HEK293 (cell line): ENCODE results near the gene FLT4.

ENCODE experiments used
- CTCF ChIA-PET: fragments of 350-600 bp; formaldehyde crosslinking; extraction: SDS; loops from one replicate; lab custom pipeline; 2021; ENCODE audit warnings: antibody characterized with exemption; lab: Yijun Ruan, JAX
- POLR2A ChIA-PET: fragments of 300-600 bp; formaldehyde crosslinking; extraction: SDS; loops from one replicate; lab custom pipeline; 2020; ENCODE audit warnings: antibody characterized with exemption, inconsistent platforms; lab: Yijun Ruan, JAX
- H3K27ac ChIP-seq: fragments of 200-500 bp; sonication (Bioruptor generic); 2 replicates; pipeline ENCODE4 v1.5.1; 2014; ENCODE audit warnings: low read depth, low read length, control low read depth, inconsistent platforms; ENCODE audit errors: extremely low read depth
- H3K36me3 ChIP-seq, 2 experiments: fragments of 200-500 bp in 1 of 2; sonication (Bioruptor generic) in 1 of 2; 1 replicate in 1 of 2; 2 replicates in 1 of 2; pipeline ENCODE4 v1.5.1; 2014 to 2017; ENCODE audit warnings: inconsistent platforms in 2 of 2, low read length in 2 of 2; ENCODE audit not compliant: control insufficient read depth in 2 of 2, insufficient read depth in 1 of 2
- H3K4me1 ChIP-seq: fragments of 200-500 bp; sonication (Bioruptor generic); 2 replicates; pipeline ENCODE4 v1.5.1; 2014; ENCODE audit warnings: mild to moderate bottlenecking, low read length, inconsistent platforms; ENCODE audit not compliant: control insufficient read depth, insufficient read depth
- H3K4me3 ChIP-seq: 2 replicates; pipeline ENCODE4 v1.5.1; 2011; ENCODE audit warnings: low read depth, mild to moderate bottlenecking, control low read depth, low read length, moderate library complexity
- H3K9me3 ChIP-seq: fragments of 200-500 bp; sonication (Bioruptor generic); 2 replicates; pipeline ENCODE4 v1.5.1; 2014; ENCODE audit warnings: low read depth, low read length, inconsistent platforms; ENCODE audit not compliant: control insufficient read depth, insufficient read depth
- AEBP2 ChIP-seq: fragments of 450-650 bp; formaldehyde crosslinking; IDR thresholded peaks from 2 replicates; pipeline ENCODE4 v1.5.1; 2016; ENCODE audit warnings: missing biosample characterization, missing genetic modification characterization, borderline replicate concordance
- ATF2 ChIP-seq: fragments of 450-650 bp; formaldehyde crosslinking; IDR thresholded peaks from 2 replicates; pipeline ENCODE4 v1.5.1; 2016; ENCODE audit warnings: missing biosample characterization, missing genetic modification characterization, low read depth
- HOXA7 ChIP-seq: sonication (generic); formaldehyde crosslinking; IDR thresholded peaks from 2 replicates; pipeline ENCODE4 v1.8.1; 2022; ENCODE audit warnings: missing genetic modification reagents, borderline replicate concordance
- HOXD13 ChIP-seq: sonication (generic); formaldehyde crosslinking; IDR thresholded peaks from 2 replicates; pipeline ENCODE4 v1.8.0; 2022; ENCODE audit warnings: missing genetic modification reagents, borderline replicate concordance
- SETDB1 ChIP-seq: IDR thresholded peaks from one replicate; pipeline ENCODE4 v1.6.1; 2017; ENCODE audit warnings: mild to moderate bottlenecking, low read length, moderate library complexity, mixed read lengths; ENCODE audit not compliant: insufficient read length
- ZBTB6 ChIP-seq: fragments of 450-650 bp; formaldehyde crosslinking; IDR thresholded peaks from 2 replicates; pipeline ENCODE4 v1.5.1; 2017; ENCODE audit warnings: missing biosample characterization, missing genetic modification characterization
- ZNF175 ChIP-seq: fragments of 450-650 bp; formaldehyde crosslinking; IDR thresholded peaks from 2 replicates; pipeline ENCODE4 v1.5.1; 2016; ENCODE audit warnings: missing biosample characterization, missing genetic modification characterization
- ZNF211 ChIP-seq: fragments of 450-650 bp; formaldehyde crosslinking; IDR thresholded peaks from 2 replicates; pipeline ENCODE4 v1.5.1; 2016; ENCODE audit warnings: low read depth, missing biosample characterization, missing genetic modification characterization
- ZNF350 ChIP-seq: fragments of 450-650 bp; formaldehyde crosslinking; IDR thresholded peaks from 2 replicates; pipeline ENCODE4 v1.5.0; 2017; ENCODE audit warnings: missing biosample characterization, mild to moderate bottlenecking, missing genetic modification characterization
- ZNF660 ChIP-seq: fragments of 450-650 bp; IDR thresholded peaks from 2 replicates; pipeline ENCODE4 v1.5.1; 2018; ENCODE audit warnings: missing biosample characterization, mild to moderate bottlenecking, missing genetic modification characterization
- ZNF747 ChIP-seq: fragments of 450-650 bp; formaldehyde crosslinking; IDR thresholded peaks from 2 replicates; pipeline ENCODE4 v1.5.1; 2016; ENCODE audit warnings: missing biosample characterization, missing genetic modification characterization
- ZNF76 ChIP-seq: fragments of 450-650 bp; formaldehyde crosslinking; IDR thresholded peaks from 2 replicates; pipeline ENCODE4; 2016; ENCODE audit warnings: low read depth, missing biosample characterization, missing genetic modification characterization, borderline replicate concordance
- ZNF785 ChIP-seq: fragments of 450-650 bp; formaldehyde crosslinking; IDR thresholded peaks from 2 replicates; pipeline ENCODE4 v1.5.1; 2016; ENCODE audit warnings: missing biosample characterization, missing genetic modification characterization
- TF ChIP-seq, protein P1 (sequence below): fragments of 450-650 bp; formaldehyde crosslinking; IDR thresholded peaks from 2 replicates; pipeline ENCODE4 v1.5.1; 2016; ENCODE audit warnings: missing biosample characterization, missing genetic modification characterization
- TF ChIP-seq, protein P2 (sequence below): fragments of 450-650 bp; formaldehyde crosslinking; IDR thresholded peaks from 2 replicates; pipeline ENCODE4 v1.5.1; 2016; ENCODE audit warnings: missing biosample characterization, missing genetic modification characterization, borderline replicate concordance

Gene FLT4

GRCh38 chr5:180592176-180592575 lies 57.2 kb downstream of the FLT4 start (continued):
- no peak for TF ChIP-seq ZNF76 (tag by site-specific recombination)

- no peak within 1 kb of the TSS for H3K4me3 ChIP-seq
- H3K27ac ChIP-seq, result no peak within 1 kb of the TSS
- H3K36me3 ChIP-seq, result no peaks in the 10 kb centered on the region
- no peaks in the 10 kb centered on the region for H3K4me1 ChIP-seq
- TF ChIP-seq, protein P1, sequence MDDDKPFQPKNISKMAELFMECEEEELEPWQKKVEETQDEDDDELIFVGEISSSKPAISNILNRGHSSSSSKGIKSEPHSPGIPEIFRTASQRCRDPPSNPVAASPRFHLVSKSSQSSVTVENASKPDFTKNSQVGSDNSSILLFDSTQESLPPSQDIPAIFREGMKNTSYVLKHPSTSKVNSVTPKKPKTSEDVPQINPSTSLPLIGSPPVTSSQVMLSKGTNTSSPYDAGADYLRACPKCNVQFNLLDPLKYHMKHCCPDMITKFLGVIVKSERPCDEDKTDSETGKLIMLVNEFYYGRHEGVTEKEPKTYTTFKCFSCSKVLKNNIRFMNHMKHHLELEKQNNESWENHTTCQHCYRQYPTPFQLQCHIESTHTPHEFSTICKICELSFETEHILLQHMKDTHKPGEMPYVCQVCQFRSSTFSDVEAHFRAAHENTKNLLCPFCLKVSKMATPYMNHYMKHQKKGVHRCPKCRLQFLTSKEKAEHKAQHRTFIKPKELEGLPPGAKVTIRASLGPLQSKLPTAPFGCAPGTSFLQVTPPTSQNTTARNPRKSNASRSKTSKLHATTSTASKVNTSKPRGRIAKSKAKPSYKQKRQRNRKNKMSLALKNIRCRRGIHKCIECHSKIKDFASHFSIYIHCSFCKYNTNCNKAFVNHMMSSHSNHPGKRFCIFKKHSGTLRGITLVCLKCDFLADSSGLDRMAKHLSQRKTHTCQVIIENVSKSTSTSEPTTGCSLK, result no peak
- TF ChIP-seq HOXD13 (CRISPR knock-in tag) (no peak), ZNF211 (tag by site-specific recombination) (no peak), SETDB1 (no peak)
- ChIA-PET CTCF (no interaction called here), POLR2A (no interaction called here)
- no peaks in the 10 kb centered on the region for H3K9me3 ChIP-seq
Observed at GRCh38 chr5:180591311-180591887, 58.0 kb downstream of the FLT4 start, which contains the start of gene SCGB3A1. Gene SCGB3A1 (minus strand): TSS chr5:180591499. CDS start chr5:180591462, 37 bp downstream.

GRCh38 chr5:180590543-180591310 lies 58.7 kb downstream of the FLT4 start:
- H3K27ac ChIP-seq, result no peak overlapping the region
- CTCF ChIA-PET, result no interaction called here
- no peaks in the 10 kb centered on the region for H3K4me1 ChIP-seq
- no peak overlapping the region for H3K4me3 ChIP-seq
- no peaks in the 10 kb centered on the region for H3K9me3 ChIP-seq
- H3K36me3 ChIP-seq, result no peaks in the 10 kb centered on the region
- TF ChIP-seq ZNF785 (no peak), ZNF660 (tag by site-specific recombination) (no peak)
- POLR2A ChIA-PET, result no interaction called here

DNA sequence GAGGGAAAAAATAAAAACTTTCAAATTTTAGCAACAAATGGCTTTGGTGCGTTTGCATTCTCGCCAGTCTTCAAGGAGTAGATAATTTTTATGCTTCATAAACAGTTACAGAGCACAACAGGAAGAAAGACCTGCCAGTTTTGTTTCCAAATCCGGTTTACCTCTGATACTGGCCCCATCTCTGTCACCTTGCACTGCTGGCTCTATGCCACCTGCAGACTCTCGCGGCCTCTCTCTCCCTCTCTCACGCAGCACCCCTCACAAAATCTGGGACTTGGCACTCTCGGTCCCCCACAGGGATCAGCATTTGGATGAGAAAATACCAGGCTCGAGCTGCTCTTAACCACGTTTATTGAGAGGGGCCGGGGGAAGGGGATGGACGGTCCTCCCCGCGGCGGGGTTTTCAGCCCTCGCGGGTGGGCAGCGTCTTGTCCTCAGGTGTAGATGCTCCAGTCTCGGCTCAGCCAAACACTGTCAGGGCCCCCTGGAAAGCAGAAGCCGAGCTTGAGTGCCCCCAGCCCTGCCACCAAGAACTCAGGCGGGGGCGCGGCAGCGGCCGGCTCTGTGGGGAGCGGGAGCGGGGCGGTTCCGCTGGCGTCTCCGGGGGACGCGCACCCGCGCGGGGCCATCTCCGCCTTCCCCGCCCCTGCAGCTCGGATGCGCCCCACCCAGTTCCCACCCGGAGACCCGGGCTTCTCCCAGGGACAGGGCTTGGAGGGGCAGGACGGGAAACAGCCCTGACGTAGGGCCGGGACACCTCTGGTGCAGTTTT lies 59.4 kb downstream of the FLT4 start:
- Histone ChIP-seq H3K4me3 (no peak overlapping the region), H3K4me1 (no peaks in the 10 kb centered on the region), H3K9me3 (no peaks in the 10 kb centered on the region), H3K36me3 (no peaks in the 10 kb centered on the region), H3K27ac (no peak overlapping the region)
- ChIA-PET POLR2A (no interaction called here), CTCF (no interaction called here)
- TF ChIP-seq ZNF175 (tag by site-specific recombination) (no peak), ZNF747 (tag by site-specific recombination) (no peak), ATF2 (tag by site-specific recombination) (no peak), ZNF350 (tag by site-specific recombination) (no peak), ZBTB6 (no peak), HOXA7 (no peak), AEBP2 (tag by site-specific recombination) (no peak)
- TF ChIP-seq, protein P2, sequence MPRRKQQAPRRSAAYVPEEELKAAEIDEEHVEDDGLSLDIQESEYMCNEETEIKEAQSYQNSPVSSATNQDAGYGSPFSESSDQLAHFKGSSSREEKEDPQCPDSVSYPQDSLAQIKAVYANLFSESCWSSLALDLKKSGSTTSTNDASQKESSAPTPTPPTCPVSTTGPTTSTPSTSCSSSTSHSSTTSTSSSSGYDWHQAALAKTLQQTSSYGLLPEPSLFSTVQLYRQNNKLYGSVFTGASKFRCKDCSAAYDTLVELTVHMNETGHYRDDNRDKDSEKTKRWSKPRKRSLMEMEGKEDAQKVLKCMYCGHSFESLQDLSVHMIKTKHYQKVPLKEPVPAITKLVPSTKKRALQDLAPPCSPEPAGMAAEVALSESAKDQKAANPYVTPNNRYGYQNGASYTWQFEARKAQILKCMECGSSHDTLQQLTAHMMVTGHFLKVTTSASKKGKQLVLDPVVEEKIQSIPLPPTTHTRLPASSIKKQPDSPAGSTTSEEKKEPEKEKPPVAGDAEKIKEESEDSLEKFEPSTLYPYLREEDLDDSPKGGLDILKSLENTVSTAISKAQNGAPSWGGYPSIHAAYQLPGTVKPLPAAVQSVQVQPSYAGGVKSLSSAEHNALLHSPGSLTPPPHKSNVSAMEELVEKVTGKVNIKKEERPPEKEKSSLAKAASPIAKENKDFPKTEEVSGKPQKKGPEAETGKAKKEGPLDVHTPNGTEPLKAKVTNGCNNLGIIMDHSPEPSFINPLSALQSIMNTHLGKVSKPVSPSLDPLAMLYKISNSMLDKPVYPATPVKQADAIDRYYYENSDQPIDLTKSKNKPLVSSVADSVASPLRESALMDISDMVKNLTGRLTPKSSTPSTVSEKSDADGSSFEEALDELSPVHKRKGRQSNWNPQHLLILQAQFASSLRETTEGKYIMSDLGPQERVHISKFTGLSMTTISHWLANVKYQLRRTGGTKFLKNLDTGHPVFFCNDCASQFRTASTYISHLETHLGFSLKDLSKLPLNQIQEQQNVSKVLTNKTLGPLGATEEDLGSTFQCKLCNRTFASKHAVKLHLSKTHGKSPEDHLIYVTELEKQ (tag by site-specific recombination), result no peak
